Middle frontal gyrus (tissue), 1 donor: ENCODE data around the gene NR5A1.

ENCODE experiments used
- DNase-seq: peaks from one replicate; pipeline ENCODE4 v3.0.0-alpha.2; 2015; ENCODE audit warnings: low spot score; ENCODE audit errors: extremely low spot score

Gene NR5A1

GRCh38 chr9:124514874-124515273 is 7.7 kb upstream of the NR5A1 start:
- no peak for DNase-seq

- no peak for DNase-seq
These were observed 6.9 kb upstream of the NR5A1 start for GRCh38 chr9:124514125-124514524.

- no peak for DNase-seq
These were observed 6.3 kb upstream of the NR5A1 start for GRCh38 chr9:124513376-124513994.

GRCh38 chr9:124512806-124513204 is 5.6 kb upstream of the NR5A1 start:
- no peak for DNase-seq

GRCh38 chr9:124511891-124512805 is 4.9 kb upstream of the NR5A1 start:
- DNase-seq = no peak

- DNase-seq = no peak
These were observed 4.2 kb upstream of the NR5A1 start for GRCh38 chr9:124511426-124511840.

GRCh38 chr9:124510650-124511425 is 3.6 kb upstream of the NR5A1 start:
- no peak for DNase-seq

GRCh38 chr9:124507880-124508423 is 753 bp upstream of the NR5A1 start:
- no peak for DNase-seq

- DNase-seq = no peak
These were observed 766 bp downstream of the NR5A1 start for GRCh38 chr9:124506433-124506832.

- DNase-seq = no peak
These were observed 1.3 kb downstream of the NR5A1 start for GRCh38 chr9:124505901-124506346.

GRCh38 chr9:124505006-124505900 is 1.9 kb downstream of the NR5A1 start:
- no peak for DNase-seq

GRCh38 chr9:124504530-124505005 is 2.6 kb downstream of the NR5A1 start:
- no peak for DNase-seq

GRCh38 chr9:124503713-124504529 is 3.3 kb downstream of the NR5A1 start:
- DNase-seq = no peak

- no peak for DNase-seq
These were observed 4.2 kb downstream of the NR5A1 start for GRCh38 chr9:124502711-124503702.

- DNase-seq = no peak
These were observed 5.4 kb downstream of the NR5A1 start for GRCh38 chr9:124501771-124502320.

GRCh38 chr9:124500796-124501611 is 6.2 kb downstream of the NR5A1 start:
- no peak for DNase-seq
